Astrocyte (in vitro differentiated cells and primary cell): Measurements from ENCODE around the gene EDA. TPM values are rescaled to one million over a fixed set of nuclear protein-coding genes. Genes with fewer than 3 reads are reported as not detected.

ENCODE experiments used
- DNase-seq: peaks from one replicate; pipeline ENCODE4 v3.0.0-alpha.2; 2010; ENCODE audit warnings: low read depth
- FAIRE-seq: peaks from 2 replicates; lab custom pipeline; 2011; peaks lifted over from hg19 to GRCh38; lab: Jason Lieb, UNC
- H2AFZ ChIP-seq: 2 replicates; pipeline ENCODE4 v1.6.0; 2012; ENCODE audit warnings: low read depth, low read length, inconsistent platforms
- H3K27ac ChIP-seq: 2 replicates; pipeline ENCODE4 v1.5.1; 2011; ENCODE audit warnings: low read depth, low read length, inconsistent platforms
- H3K27me3 ChIP-seq: 2 replicates; pipeline ENCODE4 v1.6.0; 2011; ENCODE audit warnings: low read length, inconsistent platforms; ENCODE audit not compliant: insufficient read depth
- H3K36me3 ChIP-seq: 2 replicates; pipeline ENCODE4 v1.5.1; 2011; ENCODE audit warnings: low read length, inconsistent platforms; ENCODE audit not compliant: insufficient read depth
- H3K4me1 ChIP-seq: 2 replicates; pipeline ENCODE4 v1.5.1; 2011; ENCODE audit warnings: low read length, inconsistent platforms; ENCODE audit not compliant: insufficient read depth
- H3K4me2 ChIP-seq: 2 replicates; pipeline ENCODE4 v1.6.0; 2012; ENCODE audit warnings: low read length, inconsistent platforms
- H3K4me3 ChIP-seq: 2 replicates; pipeline ENCODE4 v1.5.1; 2011; ENCODE audit warnings: low read depth, mild to moderate bottlenecking, low read length, inconsistent platforms; ENCODE audit not compliant: insufficient read depth
- H3K79me2 ChIP-seq: 2 replicates; pipeline ENCODE4 v1.6.0; 2012; ENCODE audit warnings: mild to moderate bottlenecking, low read length, inconsistent platforms; ENCODE audit not compliant: insufficient read depth
- H3K9ac ChIP-seq: 2 replicates; pipeline ENCODE4 v1.6.0; 2012; ENCODE audit warnings: mild to moderate bottlenecking, low read length, inconsistent platforms
- H3K9me3 ChIP-seq: 2 replicates; pipeline ENCODE4 v1.5.1; 2012; ENCODE audit warnings: low read depth, mild to moderate bottlenecking, low read length, inconsistent platforms; ENCODE audit not compliant: insufficient read depth
- H4K20me1 ChIP-seq: 2 replicates; pipeline ENCODE4 v1.6.0; 2012; ENCODE audit warnings: low read length, inconsistent platforms; ENCODE audit not compliant: insufficient read depth
- H3K27ac Mint-ChIP-seq: one replicate; pipeline ENCODE4 v1.8.0; 2021; ENCODE audit warnings: mild to moderate bottlenecking, mixed read lengths; ENCODE audit not compliant: unreplicated experiment
- H3K27me3 Mint-ChIP-seq: one replicate; pipeline ENCODE4 v1.8.0; 2021; ENCODE audit warnings: low read depth, mixed read lengths; ENCODE audit not compliant: unreplicated experiment
- H3K36me3 Mint-ChIP-seq: one replicate; pipeline ENCODE4 v1.8.0; 2021; ENCODE audit warnings: low read depth, mixed read lengths; ENCODE audit not compliant: unreplicated experiment
- H3K4me1 Mint-ChIP-seq: one replicate; pipeline ENCODE4 v1.8.0; 2021; ENCODE audit warnings: low read depth, mixed read lengths; ENCODE audit not compliant: unreplicated experiment
- H3K4me3 Mint-ChIP-seq: one replicate; pipeline ENCODE4 v1.8.0; 2021; ENCODE audit warnings: mild to moderate bottlenecking, moderate library complexity, mixed read lengths; ENCODE audit not compliant: unreplicated experiment
- H3K9me3 Mint-ChIP-seq: one replicate; pipeline ENCODE4 v1.8.0; 2021; ENCODE audit warnings: mild to moderate bottlenecking, mixed read lengths; ENCODE audit not compliant: unreplicated experiment
- CTCF ChIP-seq: IDR thresholded peaks from 2 replicates; pipeline ENCODE4 v1.5.1; 2011; ENCODE audit warnings: low read depth, mild to moderate bottlenecking, inconsistent platforms, low read length, moderate library complexity; ENCODE audit not compliant: insufficient read depth
- EZH2 ChIP-seq: IDR thresholded peaks from 2 replicates; pipeline ENCODE4 v1.6.1; 2012; ENCODE audit warnings: mild to moderate bottlenecking, low read length, inconsistent platforms; ENCODE audit not compliant: insufficient read depth
- total RNA-seq: library from RNA; stranded (reverse); gene quantifications from 2 replicates; pipeline ENCODE4 v1.2.1, GENCODE V29; 2021

The EDA gene
- total RNA-seq, 1 donor from 2014 or later = 1.8 TPM

- H4K20me1 ChIP-seq = no peaks in the 10 kb centered on the region
- H3K27me3 ChIP-seq = no peaks in the 10 kb centered on the region
- no peak overlapping the region for H2AFZ ChIP-seq
- no peak for DNase-seq
- no peak for TF ChIP-seq EZH2
- no peak for TF ChIP-seq CTCF
- H3K79me2 ChIP-seq = no peaks in the 10 kb centered on the region
- H3K27me3 Mint-ChIP-seq = no peaks in the 10 kb centered on the region
- no peak overlapping the region for H3K27ac Mint-ChIP-seq
- H3K4me3 ChIP-seq = no peak overlapping the region
- H3K27ac ChIP-seq = no peak overlapping the region
- H3K9me3 Mint-ChIP-seq = no peaks in the 10 kb centered on the region
- no peaks in the 10 kb centered on the region for H3K9me3 ChIP-seq
- no peaks in the 10 kb centered on the region for H3K36me3 ChIP-seq
- no peak overlapping the region for H3K9ac ChIP-seq
- no peak overlapping the region for H3K4me3 Mint-ChIP-seq
- H3K36me3 Mint-ChIP-seq = no peaks in the 10 kb centered on the region
- no peak overlapping the region for H3K4me2 ChIP-seq
- no peaks in the 10 kb centered on the region for H3K4me1 ChIP-seq
- H3K4me1 Mint-ChIP-seq = no peaks in the 10 kb centered on the region
- no peak for FAIRE-seq
Measured at GRCh38 chrX:70009049-70009448, 393.1 kb downstream of the EDA start.

GRCh38 chrX:70009970-70010369, 394.1 kb downstream of the EDA start:
- H3K27me3 Mint-ChIP-seq = no peaks in the 10 kb centered on the region
- Histone ChIP-seq H3K36me3 (no peaks in the 10 kb centered on the region), H3K4me2 (no peak overlapping the region), H2AFZ (no peak overlapping the region), H3K27ac (no peak overlapping the region), H3K79me2 (no peaks in the 10 kb centered on the region), H4K20me1 (no peaks in the 10 kb centered on the region), H3K4me3 (no peak overlapping the region), H3K9me3 (no peaks in the 10 kb centered on the region), H3K4me1 (no peaks in the 10 kb centered on the region), H3K27me3 (no peaks in the 10 kb centered on the region), H3K9ac (no peak overlapping the region)
- H3K4me1 Mint-ChIP-seq = no peaks in the 10 kb centered on the region
- H3K27ac Mint-ChIP-seq = no peak overlapping the region
- FAIRE-seq (peak; percentile 93), DNase-seq (no peak)
- no peaks in the 10 kb centered on the region for H3K36me3 Mint-ChIP-seq
- TF ChIP-seq CTCF (no peak), EZH2 (no peak)
- no peaks in the 10 kb centered on the region for H3K9me3 Mint-ChIP-seq
- no peak overlapping the region for H3K4me3 Mint-ChIP-seq

GRCh38 chrX:70012756-70013155, 396.8 kb downstream of the EDA start:
- H3K4me1 Mint-ChIP-seq = no peaks in the 10 kb centered on the region
- TF ChIP-seq CTCF (no peak), EZH2 (no peak)
- Histone ChIP-seq H4K20me1 (no peaks in the 10 kb centered on the region), H3K4me3 (no peak overlapping the region), H3K79me2 (no peaks in the 10 kb centered on the region), H2AFZ (no peak overlapping the region), H3K36me3 (no peaks in the 10 kb centered on the region), H3K9me3 (no peaks in the 10 kb centered on the region), H3K27me3 (no peaks in the 10 kb centered on the region), H3K4me2 (no peak overlapping the region), H3K4me1 (no peaks in the 10 kb centered on the region), H3K27ac (no peak overlapping the region), H3K9ac (no peak overlapping the region)
- no peak for FAIRE-seq
- no peak overlapping the region for H3K4me3 Mint-ChIP-seq
- no peaks in the 10 kb centered on the region for H3K27me3 Mint-ChIP-seq
- no peak for DNase-seq
- no peaks in the 10 kb centered on the region for H3K36me3 Mint-ChIP-seq
- H3K9me3 Mint-ChIP-seq = peaks cover 2% of the 10 kb centered on the region
- no peak overlapping the region for H3K27ac Mint-ChIP-seq
